Measurements from ENCODE around the gene CWH43. TPM values are rescaled to one million over a fixed set of nuclear protein-coding genes. Genes with fewer than 3 reads are reported as not detected.

CWH43 gene
- total and polyA plus RNA-seq, 4 donors, result 0.65 to 4.2 (median 1.1) TPM

DNA sequence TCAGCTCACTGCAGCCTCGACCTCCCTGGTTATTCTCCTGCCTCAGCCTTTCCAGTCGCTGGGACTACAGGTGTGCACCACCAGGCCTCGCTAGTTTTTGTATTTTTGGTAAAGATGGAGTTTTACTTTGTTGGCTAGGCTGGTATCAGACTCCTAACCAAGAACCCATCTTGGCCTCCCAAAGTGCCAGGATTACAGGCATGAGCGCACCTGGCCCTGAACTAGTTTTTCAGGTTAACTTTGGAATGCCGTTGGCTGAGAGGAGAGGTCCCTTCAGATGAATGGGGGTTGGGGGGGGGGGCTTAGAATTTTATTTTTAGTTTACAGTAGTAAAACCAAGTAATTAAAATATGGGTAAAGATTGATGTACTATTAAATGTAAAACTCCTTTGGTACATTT lies 23.4 kb upstream of the CWH43 start:
- Histone ChIP-seq H3K9ac (ENCODE audit: insufficient read depth in 1 of 2, low read length in 2 of 2) (no peak overlapping the region), H3K27ac (ENCODE audit: low read depth in 1 of 2, low read length in 1 of 2) (no peak overlapping the region), H3K4me3 (no peak overlapping the region), H3K27me3 (ENCODE audit: control insufficient read depth in 3 of 3, insufficient read depth in 3 of 3, low read length in 2 of 3) (no peaks in the 10 kb centered on the region), H3K4me1 (ENCODE audit: control insufficient read depth in 5 of 5, insufficient read depth in 5 of 5, low read length in 5 of 5) (no peaks in the 10 kb centered on the region), H3K9me3 (ENCODE audit: control insufficient read depth in 4 of 4, insufficient read depth in 3 of 4, low read length in 3 of 4) (no peaks in the 10 kb centered on the region), H3K36me3 (ENCODE audit: control insufficient read depth in 4 of 4, insufficient read depth in 4 of 4, low read length in 4 of 4) (no peaks in the 10 kb centered on the region)
- ATAC-seq (ENCODE audit: insufficient read depth, low FRiP score), result no peak
- no peak for DNase-seq
- WGBS, 2 donors, result 82 to 90% methylated on average over 5 of the region's 5 CpGs
- TF ChIP-seq, protein P1, sequence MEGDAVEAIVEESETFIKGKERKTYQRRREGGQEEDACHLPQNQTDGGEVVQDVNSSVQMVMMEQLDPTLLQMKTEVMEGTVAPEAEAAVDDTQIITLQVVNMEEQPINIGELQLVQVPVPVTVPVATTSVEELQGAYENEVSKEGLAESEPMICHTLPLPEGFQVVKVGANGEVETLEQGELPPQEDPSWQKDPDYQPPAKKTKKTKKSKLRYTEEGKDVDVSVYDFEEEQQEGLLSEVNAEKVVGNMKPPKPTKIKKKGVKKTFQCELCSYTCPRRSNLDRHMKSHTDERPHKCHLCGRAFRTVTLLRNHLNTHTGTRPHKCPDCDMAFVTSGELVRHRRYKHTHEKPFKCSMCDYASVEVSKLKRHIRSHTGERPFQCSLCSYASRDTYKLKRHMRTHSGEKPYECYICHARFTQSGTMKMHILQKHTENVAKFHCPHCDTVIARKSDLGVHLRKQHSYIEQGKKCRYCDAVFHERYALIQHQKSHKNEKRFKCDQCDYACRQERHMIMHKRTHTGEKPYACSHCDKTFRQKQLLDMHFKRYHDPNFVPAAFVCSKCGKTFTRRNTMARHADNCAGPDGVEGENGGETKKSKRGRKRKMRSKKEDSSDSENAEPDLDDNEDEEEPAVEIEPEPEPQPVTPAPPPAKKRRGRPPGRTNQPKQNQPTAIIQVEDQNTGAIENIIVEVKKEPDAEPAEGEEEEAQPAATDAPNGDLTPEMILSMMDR (IDR thresholded peaks at IDR 0.05; ENCODE audit: control extremely low read depth, extremely low read depth), result no peak

DNA sequence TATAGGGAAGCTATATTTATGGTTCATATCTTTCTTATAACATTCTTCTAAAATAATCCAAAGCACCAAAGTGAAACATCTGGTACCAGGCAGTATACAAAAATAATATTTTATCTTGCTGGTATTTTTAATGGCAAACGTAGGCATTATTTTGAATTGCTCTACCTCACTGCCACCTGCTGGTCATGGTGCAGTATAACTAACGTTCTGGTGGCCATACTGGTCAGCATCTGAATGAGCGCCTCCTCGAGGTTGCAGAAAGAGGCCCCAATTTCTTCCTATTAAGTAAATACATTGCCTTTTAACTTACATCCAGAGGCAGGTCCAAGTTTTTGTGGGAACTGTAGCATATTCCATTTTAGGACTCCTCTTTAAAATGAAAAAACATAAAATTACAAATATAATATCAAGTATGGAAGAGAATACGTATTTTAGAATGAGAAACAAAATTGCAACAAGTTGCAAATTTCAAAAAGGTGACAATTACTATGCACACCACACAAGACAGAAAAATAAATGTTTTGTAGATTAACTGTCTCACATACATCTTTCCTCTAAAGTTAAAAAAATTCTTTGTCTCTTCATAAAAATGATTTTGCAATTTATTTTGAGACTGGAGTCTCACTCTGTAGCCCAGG lies 22.9 kb upstream of the CWH43 start:
- Histone ChIP-seq H3K4me1 (ENCODE audit: control insufficient read depth in 5 of 5, insufficient read depth in 5 of 5, low read length in 5 of 5) (no peaks in the 10 kb centered on the region), H3K27me3 (ENCODE audit: control insufficient read depth in 3 of 3, insufficient read depth in 3 of 3, low read length in 2 of 3) (no peaks in the 10 kb centered on the region), H3K9me3 (ENCODE audit: control insufficient read depth in 4 of 4, insufficient read depth in 3 of 4, low read length in 3 of 4) (no peaks in the 10 kb centered on the region), H3K4me3 (no peak overlapping the region), H3K9ac (ENCODE audit: insufficient read depth in 1 of 2, low read length in 2 of 2) (no peak overlapping the region), H3K27ac (ENCODE audit: low read depth in 1 of 2, low read length in 1 of 2) (no peak overlapping the region), H3K36me3 (ENCODE audit: control insufficient read depth in 4 of 4, insufficient read depth in 4 of 4, low read length in 4 of 4) (no peaks in the 10 kb centered on the region)
- ATAC-seq (ENCODE audit: insufficient read depth, low FRiP score) (peak; percentile 87), DNase-seq (peak; percentile 78 to 88 (median 87))
- 18 to 20% methylated on average over 5 of the region's 5 CpGs for WGBS, 2 donors
- TF ChIP-seq, protein P1 (IDR thresholded peaks at IDR 0.05; ENCODE audit: control extremely low read depth, extremely low read depth), result peak; percentile 96

DNA sequence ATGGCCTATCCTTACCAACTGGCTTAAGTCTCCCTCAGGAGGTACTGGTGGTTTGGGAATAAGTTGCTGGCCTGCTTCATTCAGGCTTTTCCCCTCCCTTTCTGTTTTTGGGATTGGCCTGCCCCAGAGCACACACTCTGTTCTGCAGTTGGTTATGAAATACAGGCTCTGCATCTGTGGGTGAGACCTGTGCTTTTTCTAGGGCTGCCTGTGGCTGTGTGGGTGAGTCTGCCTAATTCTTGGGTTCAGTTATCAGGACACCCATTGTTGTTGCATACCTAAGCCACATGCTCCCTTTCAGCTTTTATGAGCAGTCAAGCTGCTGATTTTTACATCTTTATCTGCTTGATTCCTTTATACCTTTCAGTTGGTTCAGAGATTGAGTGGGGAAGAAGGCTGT lies 19.0 kb upstream of the CWH43 start:
- TF ChIP-seq, protein P1 (IDR thresholded peaks at IDR 0.05; ENCODE audit: control extremely low read depth, extremely low read depth), result no peak
- no peaks in the 10 kb centered on the region for H3K9me3 ChIP-seq (ENCODE audit: control insufficient read depth in 4 of 4, insufficient read depth in 3 of 4, low read length in 3 of 4)
- no peaks in the 10 kb centered on the region for H3K27me3 ChIP-seq (ENCODE audit: control insufficient read depth in 3 of 3, insufficient read depth in 3 of 3, low read length in 2 of 3)
- no peak for ATAC-seq (ENCODE audit: insufficient read depth, low FRiP score)
- no peak overlapping the region for H3K4me3 ChIP-seq
- no peak overlapping the region for H3K27ac ChIP-seq (ENCODE audit: low read depth in 1 of 2, low read length in 1 of 2)
- H3K36me3 ChIP-seq (ENCODE audit: control insufficient read depth in 4 of 4, insufficient read depth in 4 of 4, low read length in 4 of 4), result no peaks in the 10 kb centered on the region
- no peak overlapping the region for H3K9ac ChIP-seq (ENCODE audit: insufficient read depth in 1 of 2, low read length in 2 of 2)
- no peaks in the 10 kb centered on the region for H3K4me1 ChIP-seq (ENCODE audit: control insufficient read depth in 5 of 5, insufficient read depth in 5 of 5, low read length in 5 of 5)
- DNase-seq, result no peak

DNA sequence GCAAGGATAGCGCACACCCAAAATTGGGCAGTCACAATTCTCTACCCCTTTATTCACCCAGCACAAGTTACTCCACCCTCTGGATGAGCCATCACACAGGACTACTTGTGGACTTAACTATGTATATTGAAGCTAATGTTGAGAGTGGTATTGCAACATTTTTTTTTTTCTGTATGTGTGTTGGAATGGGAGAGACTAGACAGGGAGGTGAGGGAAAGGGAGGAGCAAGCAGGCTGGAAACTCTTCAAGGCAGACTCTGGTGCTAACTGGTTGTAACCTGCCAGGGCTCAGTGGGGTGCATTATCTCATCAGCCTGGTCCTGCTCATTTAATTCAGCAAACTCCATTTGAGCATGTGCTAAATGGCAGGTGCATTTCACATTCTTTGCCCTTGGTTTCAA lies 18.4 kb upstream of the CWH43 start:
- H3K27ac ChIP-seq (ENCODE audit: low read depth in 1 of 2, low read length in 1 of 2), result no peak overlapping the region
- H3K27me3 ChIP-seq (ENCODE audit: control insufficient read depth in 3 of 3, insufficient read depth in 3 of 3, low read length in 2 of 3), result no peaks in the 10 kb centered on the region
- H3K4me3 ChIP-seq, result no peak overlapping the region
- no peaks in the 10 kb centered on the region for H3K9me3 ChIP-seq (ENCODE audit: control insufficient read depth in 4 of 4, insufficient read depth in 3 of 4, low read length in 3 of 4)
- WGBS, 2 donors, result 95 to 96% methylated on average over 1 of the region's 1 CpG
- TF ChIP-seq, protein P1 (IDR thresholded peaks at IDR 0.05; ENCODE audit: control extremely low read depth, extremely low read depth), result no peak
- ATAC-seq (ENCODE audit: insufficient read depth, low FRiP score) (no peak), DNase-seq (no peak)
- H3K9ac ChIP-seq (ENCODE audit: insufficient read depth in 1 of 2, low read length in 2 of 2), result no peak overlapping the region
- no peaks in the 10 kb centered on the region for H3K36me3 ChIP-seq (ENCODE audit: control insufficient read depth in 4 of 4, insufficient read depth in 4 of 4, low read length in 4 of 4)
- no peaks in the 10 kb centered on the region for H3K4me1 ChIP-seq (ENCODE audit: control insufficient read depth in 5 of 5, insufficient read depth in 5 of 5, low read length in 5 of 5)
